ENCODE results near the gene STXBP6.
A peak's percentile ranks its signal among the peaks of the same experiment; 100 is the strongest.

Gene STXBP6

DNA sequence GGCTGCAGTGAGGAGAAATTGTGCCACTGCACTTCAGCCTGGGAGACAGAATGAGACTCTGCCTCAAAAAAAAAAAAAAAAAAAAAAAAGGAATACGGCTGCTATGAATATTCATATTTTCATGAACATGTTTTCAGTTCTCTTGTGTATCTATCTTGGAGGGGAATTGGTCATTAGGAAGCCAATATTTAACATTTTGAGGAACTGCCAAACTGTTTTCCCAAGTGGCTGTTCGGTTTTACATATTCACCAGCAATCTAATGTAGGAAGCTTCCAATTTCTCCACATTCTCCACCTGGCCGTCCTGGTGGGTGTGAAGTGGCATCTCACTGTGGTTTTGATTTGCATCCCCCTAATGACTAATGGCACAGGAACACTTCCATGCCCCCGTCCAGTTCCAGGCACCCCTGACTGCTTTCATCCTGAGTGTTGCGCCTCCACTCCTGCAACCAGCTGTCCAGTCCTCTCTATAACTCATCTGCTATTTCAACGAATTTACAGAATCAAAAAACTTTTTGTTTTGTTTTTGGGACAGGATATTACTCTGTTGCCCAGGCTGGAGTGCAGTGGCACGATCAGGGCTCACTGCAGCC is 5.7 kb downstream of the STXBP6 start:
- DNase-seq (ENCODE audit: low read depth), result no peak
- H3K4me3 ChIP-seq (ENCODE audit: low read depth, low read length), result no peak overlapping the region
- no peak for TF ChIP-seq CTCF (conservative IDR thresholded peaks at IDR 0.05; ENCODE audit: low read depth, low read length)

DNA sequence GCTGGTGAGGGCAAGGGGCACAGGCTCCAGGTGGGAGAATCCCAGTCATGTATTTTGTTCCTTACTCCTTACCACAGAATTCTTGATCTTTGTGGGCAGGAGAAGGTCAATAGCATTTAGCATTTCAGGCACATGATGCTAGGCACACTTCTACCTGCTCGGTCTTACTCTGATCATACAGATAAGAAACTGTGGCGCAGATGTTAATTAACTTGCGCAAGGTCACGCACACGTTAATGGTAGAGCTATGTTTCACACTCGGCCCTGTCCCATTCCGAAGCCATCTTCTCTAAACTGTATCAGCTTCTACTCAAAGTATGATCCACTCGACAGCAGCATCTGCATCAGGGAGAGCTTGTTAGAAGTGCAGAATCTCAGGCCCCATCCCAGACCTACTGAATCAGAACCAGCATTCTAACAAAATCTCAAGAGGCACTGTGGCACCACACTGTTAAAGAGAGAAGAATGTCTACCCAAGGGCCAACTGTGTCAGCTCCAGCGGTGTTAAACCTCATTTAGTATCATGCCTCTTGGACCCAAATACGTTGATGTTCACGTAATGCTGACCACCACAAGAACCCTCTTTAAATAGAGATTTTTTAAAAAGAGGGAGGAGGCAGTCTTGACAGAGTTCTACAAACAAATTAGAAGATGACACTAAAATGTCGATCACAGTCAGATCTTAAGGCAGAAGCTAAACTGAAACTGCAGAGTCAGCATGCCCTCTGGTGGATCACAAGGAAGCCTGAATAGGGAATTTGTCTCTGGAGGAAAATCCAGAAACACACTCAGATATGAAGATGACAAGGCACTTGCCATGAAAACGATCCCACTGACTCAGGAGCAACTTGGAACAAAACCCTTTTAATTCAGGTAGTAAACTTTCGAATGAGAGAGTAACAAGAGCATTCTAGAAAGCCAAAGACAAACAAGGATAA is 7.3 kb downstream of the STXBP6 start:
- no peak overlapping the region for H3K4me3 ChIP-seq (ENCODE audit: low read depth, low read length)
- TF ChIP-seq CTCF (conservative IDR thresholded peaks at IDR 0.05; ENCODE audit: low read depth, low read length), result peak; percentile 84
- DNase-seq (ENCODE audit: low read depth), result peak; percentile 87

- H3K4me3 ChIP-seq (ENCODE audit: low read depth, low read length), result no peak overlapping the region
- DNase-seq (ENCODE audit: low read depth), result no peak
- no peak for TF ChIP-seq CTCF (conservative IDR thresholded peaks at IDR 0.05; ENCODE audit: low read depth, low read length)
Observed at GRCh38 chr14:25041898-25042297, 8.0 kb downstream of the STXBP6 start.

DNA sequence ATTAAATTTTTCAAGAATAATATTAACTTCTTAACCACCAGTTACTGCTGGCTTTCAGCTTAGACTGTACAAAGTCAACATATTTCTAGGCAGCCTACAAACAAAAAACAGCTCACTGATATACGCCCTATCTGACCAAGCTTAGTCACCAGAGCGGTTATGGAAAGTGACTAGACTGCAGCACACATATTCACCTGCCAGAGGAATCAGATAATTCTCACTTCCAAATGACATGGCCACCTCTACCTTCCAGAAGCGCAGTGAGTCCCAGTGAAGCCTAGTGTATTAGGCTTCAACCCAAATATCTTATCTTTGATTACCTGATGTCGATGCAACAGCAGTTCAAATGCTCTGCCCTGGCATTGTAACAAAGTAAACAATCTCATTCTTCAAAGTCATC is 8.5 kb downstream of the STXBP6 start:
- no peak overlapping the region for H3K4me3 ChIP-seq (ENCODE audit: low read depth, low read length)
- TF ChIP-seq CTCF (conservative IDR thresholded peaks at IDR 0.05; ENCODE audit: low read depth, low read length), result no peak
- DNase-seq (ENCODE audit: low read depth), result no peak

GRCh38 chr14:25039933-25040332 is 10.0 kb downstream of the STXBP6 start:
- no peak overlapping the region for H3K4me3 ChIP-seq (ENCODE audit: low read depth, low read length)
- no peak for DNase-seq (ENCODE audit: low read depth)
- no peak for TF ChIP-seq CTCF (conservative IDR thresholded peaks at IDR 0.05; ENCODE audit: low read depth, low read length)

GRCh38 chr14:25038044-25038668 is 11.8 kb downstream of the STXBP6 start:
- no peak for TF ChIP-seq CTCF (conservative IDR thresholded peaks at IDR 0.05; ENCODE audit: low read depth, low read length)
- no peak overlapping the region for H3K4me3 ChIP-seq (ENCODE audit: low read depth, low read length)
- DNase-seq (ENCODE audit: low read depth), result no peak
